Right lobe of liver (tissue), 6 donors: ENCODE measurements around the gene IRF9. TPM values are rescaled to one million over a fixed set of nuclear protein-coding genes. Genes with fewer than 3 reads are reported as not detected.
A peak's percentile ranks its signal among the peaks of the same experiment; 100 is the strongest.

Source experiments
- ATAC-seq, 4 donors: fragments of 200-7000 bp; cut with Tn5 transposase; one replicate each; pipeline ENCODE4 v1.9.1; 2020; ENCODE audit warnings: mild to moderate bottlenecking in 4 of 4, moderate library complexity in 4 of 4
- DNase-seq, 3 donors: peaks; one replicate each; pipeline ENCODE4 v3.0.0-alpha.2; 2020
- H3K27ac ChIP-seq, 3 donors: fragments of 200-600 bp; one replicate each; pipeline ENCODE4 v1.8.0; 2022
- H3K27me3 ChIP-seq, 2 donors: fragments of 200-600 bp; one replicate each; pipeline ENCODE4 v1.8.0; 2022
- H3K36me3 ChIP-seq, 4 donors: fragments of 200-600 bp; sonication (generic) in 1 of 4; one replicate each; pipeline versions ENCODE4 v1.5.1 to v1.8.0; 2017 to 2022; ENCODE audit warnings: control low read depth in 1 of 4
- H3K4me1 ChIP-seq, 4 donors: fragments of 200-600 bp; sonication (generic) in 1 of 4; one replicate each; pipeline versions ENCODE4 v1.5.1 to v1.8.0; 2017 to 2022; ENCODE audit warnings: control low read depth in 1 of 4
- H3K4me3 ChIP-seq, 3 donors: fragments of 200-600 bp; one replicate each; pipeline ENCODE4 v1.8.0; 2022
- H3K9me3 ChIP-seq, 4 donors: fragments of 200-600 bp; sonication (generic) in 1 of 4; one replicate each; pipeline versions ENCODE4 v1.5.1 to v1.8.0; 2017 to 2022; ENCODE audit warnings: control low read depth in 1 of 4
- POLR2A ChIP-seq: fragments of 450-650 bp; IDR thresholded peaks from one replicate; pipeline ENCODE4 v1.6.1; 2017; ENCODE audit warnings: antibody characterized with exemption, mild to moderate bottlenecking
- WGBS: methylation state at CpG from one replicate; pipeline ENCODE4 v1.1.6; 2018; ENCODE audit warnings: low coverage, low lambda C conversion rate; ENCODE audit not compliant: insufficient coverage; ENCODE audit errors: missing lambda C conversion rate; 5-methylcytosine and 5-hydroxymethylcytosine counted together
- intact Hi-C, 2 donors: fragments of 100-400 bp; cut with DNase I; formaldehyde crosslinking; loops; one replicate each; pipeline versions ENCODE4 v1.11.2 to v1.14.1; 2022
- total RNA-seq, 6 experiments: library from RNA; depleted of rRNA in 2 of 6; stranded (reverse); fragments of >200 nt in 2 of 6; fragmentation: NEBNext Ultra II Directional in 3 of 6; extraction: Animal tissue kit (Norgen Biotek cat#: 25700) in 3 of 6; gene quantifications; one replicate each; pipeline versions ENCODE4 v1.1.0 to v1.2.4, GENCODE V29; 2016 to 2023
- TF ChIP-seq, protein P1 (sequence below), 4 donors: fragments of 200-600 bp in 3 of 4; fragments of 450-650 bp in 1 of 4; IDR thresholded peaks; one replicate each; pipeline versions ENCODE4 v1.5.1 to v1.8.0; 2016 to 2022; ENCODE audit warnings: antibody characterized with exemption in 4 of 4, mild to moderate bottlenecking in 2 of 4
- donor health status: DM: no; HTN: yes; CAD: no.
- donor health status: DM: no; HTN: no; CAD: no.
- donor health status: DM: no; HTN: no; CAD: no.
- donor health status: DM: no; HTN: yes; CAD: no.
- donor health status: DM: no; HTN: yes; CAD: no.

Gene IRF9
- total RNA-seq, 6 experiments from 2014 or later, result 17.4 to 66.6 (median 37.2) TPM

DNA sequence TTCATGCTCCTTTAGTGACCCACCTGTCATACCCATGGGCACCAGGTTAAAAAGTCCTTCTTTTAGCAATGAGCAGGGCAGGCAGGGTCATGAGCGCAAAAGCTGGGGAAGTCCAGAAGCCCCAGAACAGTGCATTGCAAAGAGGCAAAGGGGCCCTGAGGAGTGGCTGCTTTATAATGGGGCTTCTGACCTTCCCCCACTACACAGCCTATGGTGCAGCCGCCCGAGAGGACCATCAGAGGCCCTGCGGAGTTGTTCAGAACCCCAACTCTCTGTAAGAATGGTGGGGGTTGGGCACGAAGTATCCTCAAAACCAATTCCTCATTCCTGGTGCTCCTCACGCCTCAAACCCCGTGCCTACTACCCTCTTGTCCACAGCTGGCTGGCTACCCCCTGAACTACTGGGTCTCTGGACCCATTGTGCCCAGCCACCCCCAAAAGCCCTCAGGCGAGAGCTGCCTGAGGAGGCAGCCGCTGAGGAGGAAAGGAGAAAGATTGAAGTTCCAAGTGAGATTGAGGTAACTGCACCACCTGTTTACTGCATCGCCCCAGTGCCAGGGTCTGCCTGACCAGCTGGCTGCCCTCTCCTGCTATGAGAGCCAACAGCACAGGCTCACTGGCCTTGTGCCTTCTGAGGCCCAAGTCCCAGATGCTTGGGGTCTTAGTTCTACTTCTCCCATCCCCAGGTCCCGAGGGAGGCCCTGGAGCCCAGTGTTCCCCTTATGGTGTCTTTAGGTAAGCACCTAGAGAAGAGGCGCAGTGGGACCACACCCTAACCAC, 17.5 kb downstream of the IRF9 start:
- TF ChIP-seq, protein P1, sequence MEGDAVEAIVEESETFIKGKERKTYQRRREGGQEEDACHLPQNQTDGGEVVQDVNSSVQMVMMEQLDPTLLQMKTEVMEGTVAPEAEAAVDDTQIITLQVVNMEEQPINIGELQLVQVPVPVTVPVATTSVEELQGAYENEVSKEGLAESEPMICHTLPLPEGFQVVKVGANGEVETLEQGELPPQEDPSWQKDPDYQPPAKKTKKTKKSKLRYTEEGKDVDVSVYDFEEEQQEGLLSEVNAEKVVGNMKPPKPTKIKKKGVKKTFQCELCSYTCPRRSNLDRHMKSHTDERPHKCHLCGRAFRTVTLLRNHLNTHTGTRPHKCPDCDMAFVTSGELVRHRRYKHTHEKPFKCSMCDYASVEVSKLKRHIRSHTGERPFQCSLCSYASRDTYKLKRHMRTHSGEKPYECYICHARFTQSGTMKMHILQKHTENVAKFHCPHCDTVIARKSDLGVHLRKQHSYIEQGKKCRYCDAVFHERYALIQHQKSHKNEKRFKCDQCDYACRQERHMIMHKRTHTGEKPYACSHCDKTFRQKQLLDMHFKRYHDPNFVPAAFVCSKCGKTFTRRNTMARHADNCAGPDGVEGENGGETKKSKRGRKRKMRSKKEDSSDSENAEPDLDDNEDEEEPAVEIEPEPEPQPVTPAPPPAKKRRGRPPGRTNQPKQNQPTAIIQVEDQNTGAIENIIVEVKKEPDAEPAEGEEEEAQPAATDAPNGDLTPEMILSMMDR (IDR thresholded peaks at IDR 0.05), result no peak
- no peak for TF ChIP-seq POLR2A
- DNase-seq (peak in 1 of 3 donors; percentile 68), ATAC-seq (peak in 2 of 4 donors; percentile 26 to 49)
- H3K4me3 ChIP-seq, result no peak overlapping the region
- intact Hi-C loops, result no loop called here
- peaks cover 0 to 23% (median 11%) of the 10 kb centered on the region in 4 donors for H3K4me1 ChIP-seq
- peak overlapping the region in 2 of 3 donors; percentile 80 to 86 for H3K27ac ChIP-seq
- H3K9me3 ChIP-seq, result no peaks in the 10 kb centered on the region
- peaks cover 0 to 23% (median 9%) of the 10 kb centered on the region in 4 donors for H3K36me3 ChIP-seq
- WGBS, result 84% methylated on average over 4 of the region's 12 CpGs
- H3K27me3 ChIP-seq, result no peaks in the 10 kb centered on the region

DNA sequence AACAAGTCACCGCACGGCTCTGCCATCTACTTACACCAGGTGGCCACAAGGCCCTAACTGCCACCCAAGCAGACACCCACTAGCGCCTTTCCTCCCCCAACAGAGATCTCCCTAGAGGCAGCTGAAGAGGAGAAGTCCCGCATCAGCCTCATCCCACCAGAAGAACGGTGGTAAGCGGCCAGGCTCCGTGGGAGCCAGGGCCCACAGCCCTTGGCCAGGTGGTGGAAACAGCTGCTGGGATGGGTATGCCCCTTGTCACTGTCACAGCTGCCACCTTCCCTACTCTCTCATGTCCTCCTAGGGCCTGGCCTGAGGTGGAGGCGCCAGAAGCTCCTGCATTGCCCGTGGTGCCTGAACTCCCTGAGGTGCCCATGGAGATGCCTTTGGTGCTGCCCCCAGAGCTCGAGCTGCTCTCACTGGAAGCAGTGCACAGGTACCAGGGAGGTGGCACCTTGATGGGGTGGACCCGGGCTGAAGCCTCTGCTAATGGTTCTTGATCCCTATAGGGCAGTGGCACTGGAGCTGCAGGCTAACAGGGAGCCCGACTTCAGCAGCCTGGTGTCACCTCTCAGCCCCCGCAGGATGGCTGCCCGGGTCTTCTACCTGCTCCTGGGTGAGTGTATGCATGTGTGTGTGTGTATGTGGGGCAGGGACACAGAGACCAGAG, 18.4 kb downstream of the IRF9 start:
- ATAC-seq, result peak in 2 of 4 donors; percentile 2 to 4
- Histone ChIP-seq H3K4me1 (peaks cover 0 to 23% (median 11%) of the 10 kb centered on the region in 4 donors), H3K9me3 (no peaks in the 10 kb centered on the region), H3K36me3 (peaks cover 0 to 30% (median 11%) of the 10 kb centered on the region in 4 donors), H3K27ac (peak overlapping the region in 2 of 3 donors; percentile 80 to 86), H3K27me3 (no peaks in the 10 kb centered on the region), H3K4me3 (no peak overlapping the region)
- TF ChIP-seq, protein P1 (IDR thresholded peaks at IDR 0.05), result no peak
- TF ChIP-seq POLR2A, result no peak
- no peak for DNase-seq
- intact Hi-C loops, result no loop called here
- WGBS, result 93% methylated on average over 3 of the region's 14 CpGs

DNA sequence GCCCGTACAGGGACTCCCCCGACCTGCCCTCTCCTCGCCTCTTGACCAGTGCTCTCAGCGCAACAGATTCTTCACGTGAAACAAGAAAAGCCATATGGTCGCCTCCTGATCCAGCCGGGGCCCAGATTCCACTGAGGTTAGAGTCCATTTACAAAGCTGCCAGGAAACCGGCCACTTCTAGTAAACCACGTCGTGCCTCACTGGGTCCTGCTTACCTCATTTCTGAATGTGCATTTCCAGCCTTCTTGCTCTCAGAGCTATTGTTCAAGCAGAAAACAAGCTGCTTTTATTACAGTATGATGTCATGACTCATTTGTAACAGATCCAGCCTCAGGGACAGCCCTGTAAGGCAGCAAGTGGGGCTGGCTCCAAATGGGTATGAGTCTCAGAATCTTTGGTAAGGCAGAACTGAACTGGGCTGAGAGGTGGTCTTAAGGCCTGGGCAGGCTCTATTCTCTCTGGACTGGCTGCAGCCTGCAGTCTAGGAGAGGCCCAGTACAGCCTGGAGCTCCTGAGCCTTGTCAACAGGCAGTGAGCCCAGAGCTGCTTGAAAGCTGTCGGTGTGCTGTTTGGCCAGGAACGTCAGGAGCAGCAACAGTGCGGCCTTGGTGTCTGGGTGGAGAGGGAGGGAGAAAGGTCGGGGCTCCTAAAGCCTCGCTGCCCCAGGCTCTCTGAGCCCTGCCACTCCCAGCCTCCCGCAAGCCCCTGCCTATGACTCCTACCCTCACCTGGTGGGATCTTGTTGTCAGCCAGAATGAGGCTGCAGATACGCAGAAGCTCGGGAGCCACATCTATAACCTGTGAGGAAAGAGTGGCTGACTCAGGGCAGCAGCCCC, 19.1 kb downstream of the IRF9 start:
- no peaks in the 10 kb centered on the region for H3K9me3 ChIP-seq
- peak overlapping the region; percentile 54 to 86 (median 80) for H3K27ac ChIP-seq
- peaks cover 0 to 34% (median 15%) of the 10 kb centered on the region in 4 donors for H3K36me3 ChIP-seq
- intact Hi-C loops, result no loop called here
- H3K27me3 ChIP-seq, result no peaks in the 10 kb centered on the region
- H3K4me3 ChIP-seq, result no peak overlapping the region
- peaks cover 0 to 23% (median 11%) of the 10 kb centered on the region in 4 donors for H3K4me1 ChIP-seq
- peak; percentile 16 for TF ChIP-seq POLR2A
- TF ChIP-seq, protein P1 (IDR thresholded peaks at IDR 0.05), result no peak
- ATAC-seq (peak; percentile 75 to 87 (median 78)), DNase-seq (peak; percentile 49 to 83 (median 79))
- 18% methylated on average over 4 of the region's 18 CpGs for WGBS

DNA sequence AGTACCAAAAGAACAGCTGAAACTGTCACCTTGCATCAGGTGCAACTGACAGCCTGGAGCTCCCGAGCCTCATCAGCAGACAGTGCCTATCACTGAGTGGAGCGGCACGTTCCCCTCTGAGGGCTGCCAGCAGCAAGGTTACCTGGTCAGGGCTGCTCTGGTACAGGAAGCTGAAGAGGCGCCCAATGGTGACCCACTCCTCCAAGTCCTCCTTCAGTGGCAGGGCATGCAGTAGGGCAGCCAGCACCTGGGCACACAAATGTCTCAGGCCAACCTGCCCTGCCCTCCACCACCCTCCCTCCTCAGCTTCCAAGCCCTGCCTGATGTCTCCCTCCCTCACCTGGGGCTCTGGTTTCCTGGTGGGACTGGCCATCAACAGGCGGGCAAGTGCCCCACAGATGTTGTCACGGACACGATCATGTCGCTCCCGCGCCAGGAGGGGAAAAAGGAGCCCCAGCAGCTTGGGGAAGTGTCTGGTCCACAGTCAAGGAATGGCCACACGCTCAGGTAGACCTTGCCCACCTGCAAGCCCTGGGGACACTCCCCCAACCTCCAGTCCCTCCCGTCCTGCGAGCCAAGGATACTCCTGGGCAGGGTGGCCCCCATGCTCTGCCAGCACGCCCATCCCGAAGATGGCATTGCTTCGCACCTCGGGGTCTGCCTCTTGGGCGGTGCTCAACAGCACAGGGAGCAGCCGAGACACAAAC, 20.5 kb downstream of the IRF9 start:
- 100% methylated on average over 1 of the region's 19 CpGs for WGBS
- H3K27me3 ChIP-seq, result no peaks in the 10 kb centered on the region
- TF ChIP-seq POLR2A, result no peak
- TF ChIP-seq, protein P1 (IDR thresholded peaks at IDR 0.05), result no peak
- peaks cover 0 to 47% (median 18%) of the 10 kb centered on the region in 4 donors for H3K36me3 ChIP-seq
- no peak for ATAC-seq
- DNase-seq, result peak in 1 of 3 donors; percentile 52
- intact Hi-C loops, result no loop called here
- H3K4me3 ChIP-seq, result no peak overlapping the region
- H3K4me1 ChIP-seq, result peaks cover 0 to 23% (median 11%) of the 10 kb centered on the region in 4 donors
- H3K27ac ChIP-seq, result no peak overlapping the region
- H3K9me3 ChIP-seq, result no peaks in the 10 kb centered on the region
